GM18870 (cell line): ENCODE data around the gene HSPA4.
"Not testable (repeated sequence)": the region's sequence is repeated elsewhere in the genome, so short reads cannot be mapped to it uniquely, and the experiment has no call there.

ENCODE experiments used
- ATAC-seq: cut with Tn5 transposase; IDR thresholded peaks from one replicate; pipeline ENCODE4 v1.9.1; 2021; ENCODE audit warnings: moderate library complexity; ENCODE audit not compliant: unreplicated experiment

HSPA4 gene

GRCh38 chr5:133049726-133050048 is 2.1 kb upstream of the HSPA4 start:
- no peak for ATAC-seq

DNA sequence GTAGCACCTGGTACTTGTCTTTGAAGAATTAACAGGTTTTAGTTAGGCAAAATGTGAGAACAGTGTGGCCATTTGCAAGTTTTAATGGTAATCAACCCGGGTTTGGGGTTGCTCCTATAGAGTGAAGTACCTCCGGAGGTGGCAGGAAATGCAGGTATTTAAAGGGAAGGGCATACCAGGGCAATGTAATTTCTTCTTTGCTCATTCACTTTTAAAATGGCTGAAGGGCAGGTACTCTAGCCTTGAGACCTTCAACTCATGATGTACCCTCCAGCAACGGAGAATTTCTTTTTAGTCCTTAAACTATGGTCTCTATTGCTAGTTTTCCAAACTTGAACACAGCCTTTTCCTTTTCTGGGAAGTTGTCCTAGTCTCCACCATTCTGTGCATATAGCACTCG is 1.3 kb upstream of the HSPA4 start:
- no peak for ATAC-seq

DNA sequence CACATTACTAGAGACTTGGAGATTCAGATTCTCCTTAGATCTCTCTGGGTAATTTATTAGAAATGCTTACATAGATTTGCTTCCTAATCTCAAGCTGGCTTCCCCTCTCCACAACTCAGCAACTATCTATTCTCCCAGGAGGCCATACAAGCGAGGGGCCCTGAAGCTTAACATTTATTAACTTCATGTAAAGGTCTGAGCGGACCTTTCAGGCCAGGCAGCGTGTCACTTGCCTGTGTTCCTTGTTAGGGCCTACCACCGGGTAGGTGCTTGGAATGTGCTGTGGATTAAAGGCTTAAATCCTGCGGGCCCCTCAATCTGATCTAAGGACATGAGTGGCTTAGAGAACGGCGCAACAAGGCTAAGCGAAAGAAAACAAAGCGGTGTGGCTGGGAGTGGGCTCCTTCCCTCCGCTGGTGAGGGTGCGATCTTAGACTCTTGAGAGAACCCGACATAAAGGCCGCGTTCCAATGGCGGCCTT is 712 bp upstream of the HSPA4 start:
- ATAC-seq = no peak

DNA sequence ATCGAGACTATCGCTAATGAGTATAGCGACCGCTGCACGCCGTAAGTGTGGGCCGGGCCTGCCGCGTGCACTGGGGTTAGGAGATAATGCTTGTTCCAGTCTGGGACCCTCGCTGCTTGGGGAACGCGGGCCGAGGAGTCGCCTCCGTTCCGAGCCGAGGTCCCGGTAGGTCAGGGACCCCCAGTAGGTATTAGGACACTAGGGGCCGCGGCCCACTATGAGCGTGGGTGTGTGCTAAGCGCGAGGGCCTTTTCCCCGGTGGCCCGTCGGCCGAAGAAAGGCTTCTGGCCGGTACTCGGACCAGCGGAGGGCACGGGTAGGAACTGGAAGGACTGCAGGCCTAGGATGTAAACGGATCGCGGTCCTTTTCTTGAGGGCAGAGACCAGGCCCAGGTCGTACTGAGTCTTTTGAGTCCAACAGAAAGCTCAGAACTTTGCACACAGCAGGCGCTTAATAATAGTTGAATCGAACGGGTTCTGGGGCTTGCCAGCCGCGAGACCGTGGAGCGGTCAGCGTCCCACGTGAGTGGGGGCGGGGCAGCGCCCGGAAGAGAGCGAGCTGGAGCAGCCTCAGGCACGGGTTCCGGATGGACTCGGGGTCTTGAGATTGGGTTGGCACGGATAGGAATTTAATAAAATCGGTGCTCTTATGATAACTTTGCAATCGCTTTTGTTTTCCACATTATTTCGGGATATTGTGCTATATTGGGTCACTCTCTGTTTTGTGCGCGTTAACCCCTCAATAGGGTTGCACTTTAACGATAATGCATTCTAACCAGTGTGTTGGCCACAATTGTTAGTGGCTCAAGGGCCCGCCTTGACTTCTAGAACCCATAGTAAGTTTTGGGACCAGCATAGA is 733 bp downstream of the HSPA4 start:
- ATAC-seq = peak; percentile 21

DNA sequence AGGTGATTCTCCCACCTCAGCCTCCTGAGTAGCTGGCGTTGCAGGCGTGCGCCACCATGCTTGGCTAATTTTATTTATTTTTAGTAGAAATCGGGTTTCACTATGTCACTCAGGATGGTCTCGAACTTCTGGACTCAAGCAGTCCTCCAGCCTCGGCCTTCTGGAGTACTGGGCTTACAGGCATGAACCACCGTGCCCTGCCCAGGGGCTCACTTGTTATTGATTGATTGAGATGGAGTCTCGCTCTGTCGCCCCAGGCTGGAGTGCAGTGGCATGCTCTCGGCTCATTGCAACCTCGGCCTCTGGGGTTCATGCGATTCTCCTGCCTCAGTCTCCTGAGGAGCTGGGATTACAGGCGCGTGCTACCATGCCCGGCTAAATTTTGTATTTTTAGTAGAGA is 1.6 kb downstream of the HSPA4 start:
- ATAC-seq = no peak

GRCh38 chr5:133054697-133055471 is 3.1 kb downstream of the HSPA4 start:
- no peak for ATAC-seq

- ATAC-seq = no peak
Observed at GRCh38 chr5:133056891-133057290, 5.1 kb downstream of the HSPA4 start.

GRCh38 chr5:133059621-133060020 is 7.8 kb downstream of the HSPA4 start:
- ATAC-seq = no peak

DNA sequence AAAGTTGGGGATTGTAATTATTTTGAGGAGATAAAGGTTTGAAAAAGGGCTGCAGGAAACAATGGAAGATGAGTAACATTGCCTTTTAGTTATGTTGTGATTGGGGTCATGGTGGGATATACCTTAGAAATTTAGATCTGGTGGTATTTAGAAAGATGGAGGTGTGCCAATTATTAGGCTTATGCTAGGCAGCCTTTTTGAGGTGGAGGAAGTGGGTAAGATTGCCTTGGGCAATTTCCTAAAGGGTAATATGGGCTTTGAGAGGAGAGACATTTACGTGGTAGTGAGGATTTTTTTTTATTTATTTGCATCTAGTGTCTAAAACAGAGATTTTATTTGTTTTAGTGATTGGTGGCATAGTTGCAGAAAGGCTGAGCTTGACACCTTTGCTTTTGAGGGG is 10.5 kb downstream of the HSPA4 start:
- no peak for ATAC-seq

DNA sequence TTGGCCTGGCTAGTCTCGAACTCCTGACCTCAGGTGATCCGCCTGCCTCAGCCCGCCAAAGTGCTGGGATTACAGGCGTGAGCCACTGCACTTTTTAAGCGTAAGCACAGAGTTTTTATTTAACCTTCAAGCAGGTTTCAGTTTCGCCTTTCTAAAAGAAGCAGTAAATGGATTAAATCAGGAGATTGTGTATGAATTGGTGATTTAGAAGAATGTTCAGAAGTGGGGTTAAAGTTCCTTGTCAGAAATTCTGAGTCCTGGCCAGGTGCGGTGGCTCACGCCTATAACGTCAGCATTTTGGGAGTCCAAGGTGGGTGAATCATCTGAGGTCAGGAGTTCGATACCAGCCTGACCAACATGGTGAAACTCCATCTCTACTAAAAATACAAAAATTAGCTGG is 12.2 kb downstream of the HSPA4 start:
- ATAC-seq = no peak

GRCh38 chr5:133065471-133065870 is 13.7 kb downstream of the HSPA4 start:
- ATAC-seq = no peak

DNA sequence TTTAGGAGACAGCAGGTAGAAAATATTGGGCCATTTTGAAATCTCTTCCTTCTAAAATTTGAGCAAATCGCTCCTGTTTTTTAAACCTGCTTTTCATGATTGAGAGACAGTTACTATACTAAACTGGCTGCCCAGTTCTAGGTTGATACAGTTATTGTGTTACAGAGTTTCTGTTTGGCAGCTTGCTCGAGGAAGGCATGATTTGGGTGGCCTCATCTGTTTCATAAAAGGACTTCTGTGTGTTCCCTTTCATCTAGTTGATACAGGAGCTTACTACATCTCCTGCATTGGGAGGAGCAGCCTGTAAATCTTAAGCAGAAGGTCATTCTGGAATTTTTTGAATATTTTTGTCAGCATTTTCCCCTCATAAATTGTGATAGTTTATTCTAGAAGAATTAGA is 14.2 kb downstream of the HSPA4 start:
- no peak for ATAC-seq

GRCh38 chr5:133072021-133072420 is 20.2 kb downstream of the HSPA4 start:
- no peak for ATAC-seq

DNA sequence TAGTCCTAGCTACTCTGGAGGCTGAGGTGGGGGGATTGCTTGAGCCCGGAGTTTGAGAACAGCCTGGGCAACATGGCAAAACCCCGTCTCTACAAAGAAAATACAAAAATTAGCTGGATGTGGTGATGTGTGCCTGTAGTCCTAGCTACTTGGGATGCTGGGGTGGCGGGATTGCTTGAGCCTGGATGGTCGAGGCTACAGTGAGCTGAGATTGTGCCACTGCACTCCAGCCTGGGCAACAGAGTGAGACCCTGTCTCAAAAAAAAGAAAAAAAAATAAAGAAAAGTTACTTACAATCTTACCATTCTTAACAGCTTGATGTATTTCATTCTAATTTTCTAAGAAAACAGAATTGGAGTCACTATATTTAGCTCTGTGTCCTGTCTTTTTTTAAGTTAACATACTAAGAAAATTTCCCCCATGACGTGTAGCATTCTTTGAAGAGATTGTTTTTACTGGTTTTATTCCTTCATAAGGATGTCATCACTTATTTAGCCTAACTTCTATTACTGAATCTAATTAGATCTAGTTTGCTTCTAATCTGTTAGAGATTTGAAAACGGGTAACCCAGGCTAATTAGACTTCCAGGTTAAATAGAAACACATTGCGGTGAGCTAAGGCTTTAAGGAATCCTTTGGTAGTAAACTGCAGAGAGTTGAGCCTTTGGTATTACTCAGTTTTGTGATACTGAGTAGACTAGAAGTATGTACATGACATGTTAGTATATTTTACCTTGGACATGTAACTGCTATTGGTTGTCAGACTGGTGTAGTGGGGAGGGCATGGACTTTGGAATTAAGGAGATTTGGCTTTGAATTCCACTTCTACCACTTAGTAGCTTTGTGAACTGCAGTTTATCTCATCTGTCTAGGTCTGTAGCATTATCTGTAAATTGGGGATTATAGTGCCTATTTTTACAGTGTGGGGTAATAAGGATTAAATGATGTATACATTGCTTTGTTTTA is 24.0 kb downstream of the HSPA4 start:
- ATAC-seq = no peak

GRCh38 chr5:133079048-133079447 is 27.2 kb downstream of the HSPA4 start:
- no peak for ATAC-seq

DNA sequence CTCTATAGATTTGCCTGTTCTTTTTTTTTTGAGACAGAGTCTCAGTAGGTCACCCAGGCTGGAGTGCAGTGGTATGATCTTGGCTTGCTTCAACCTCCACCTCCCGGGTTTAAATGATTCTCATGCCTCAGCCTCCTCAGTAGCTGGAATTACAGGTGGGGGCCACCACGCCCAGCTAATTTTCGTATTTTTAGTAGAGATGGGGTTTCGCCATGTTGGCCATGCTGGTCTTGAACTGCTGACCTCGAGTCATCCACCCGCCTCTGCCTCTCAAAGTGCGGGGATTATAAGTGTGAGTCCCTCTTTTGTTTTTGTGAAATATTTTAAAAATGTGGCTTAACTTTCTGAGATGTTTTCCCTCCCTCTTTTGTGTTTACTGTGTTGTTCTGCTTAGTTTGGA is 29.2 kb downstream of the HSPA4 start:
- ATAC-seq = no peak

DNA sequence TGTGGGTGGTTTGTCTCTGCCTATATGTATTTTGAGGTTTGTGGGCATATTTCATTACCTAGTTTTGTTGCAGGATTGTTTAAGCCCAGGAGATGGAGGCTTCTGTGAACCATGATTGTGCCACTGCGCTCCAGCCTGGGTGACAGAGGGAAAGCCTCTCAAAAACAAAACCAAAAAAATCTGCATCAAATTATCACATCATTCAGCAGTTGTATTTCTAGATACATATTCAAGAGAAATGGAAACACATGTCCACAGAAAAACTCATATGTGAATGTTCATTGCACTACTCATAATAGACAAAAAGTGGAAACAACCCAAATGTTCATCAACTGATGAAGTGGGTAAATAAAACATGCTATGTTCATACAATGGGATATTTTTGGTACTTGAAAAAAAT is 29.9 kb downstream of the HSPA4 start:
- ATAC-seq = no peak

- ATAC-seq = no peak
Observed at GRCh38 chr5:133082128-133082527, 30.3 kb downstream of the HSPA4 start.

DNA sequence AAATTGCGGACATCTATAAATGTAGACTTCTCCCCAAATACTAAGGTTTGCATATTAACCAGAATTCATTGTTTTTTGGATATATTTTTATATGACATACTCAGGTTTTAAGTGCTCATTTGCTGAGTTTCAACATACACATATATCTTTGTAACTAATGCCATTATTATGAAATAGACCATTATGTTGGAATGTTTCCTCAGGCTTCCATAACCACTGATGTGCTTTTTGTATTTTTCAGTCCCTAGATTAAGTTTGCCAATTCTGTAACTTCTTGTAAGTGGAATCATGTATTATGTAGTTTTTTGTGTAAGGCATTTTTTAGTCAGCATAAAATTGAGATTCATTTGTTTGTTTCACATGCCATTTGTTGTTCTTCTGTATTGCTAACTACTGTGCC is 32.1 kb downstream of the HSPA4 start:
- no peak for ATAC-seq

DNA sequence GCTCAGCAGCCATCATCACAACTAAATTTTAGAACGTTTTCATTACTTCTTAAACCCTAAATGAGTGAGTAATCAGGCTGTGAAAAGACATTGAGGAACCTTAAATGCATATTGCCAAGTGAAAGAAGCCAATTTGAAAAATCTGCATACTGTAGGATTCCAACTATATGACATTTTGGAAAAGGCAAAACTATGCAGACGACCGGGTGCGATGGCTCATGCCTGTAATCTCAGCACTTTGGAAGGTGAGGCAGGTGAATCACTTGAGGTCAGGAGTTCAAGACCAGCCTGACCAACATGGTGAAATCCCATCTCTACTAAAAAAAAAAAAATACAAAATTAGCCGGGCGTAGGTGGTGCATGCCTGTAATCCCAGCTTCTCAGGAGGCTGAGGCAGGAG is 33.4 kb downstream of the HSPA4 start:
- not testable (repeated sequence) for ATAC-seq

DNA sequence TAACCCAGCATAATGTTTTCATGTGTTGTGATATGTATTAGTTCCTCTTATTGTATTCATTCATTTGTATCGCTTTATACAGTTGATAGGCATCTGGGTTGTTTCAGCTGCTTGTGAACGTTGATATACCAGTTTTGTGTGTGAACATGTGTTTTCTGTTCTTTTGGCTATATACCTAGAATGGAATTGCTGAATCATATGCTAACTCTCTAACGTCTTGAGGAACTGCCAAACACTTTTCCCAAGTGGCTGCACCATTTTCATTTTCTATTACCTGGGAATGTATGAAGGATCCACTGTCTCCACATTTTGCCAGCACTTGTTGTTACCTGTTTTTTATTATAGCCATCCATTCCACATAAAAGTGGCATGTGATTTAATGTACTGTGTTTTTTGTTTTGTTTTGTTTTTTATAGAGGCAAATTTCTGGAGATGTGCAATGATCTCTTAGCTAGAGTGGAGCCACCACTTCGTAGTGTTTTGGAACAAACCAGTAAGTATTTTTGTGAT is 34.6 kb downstream of the HSPA4 start:
- ATAC-seq = no peak
